Left lung (tissue), 10 donors: Measurements from ENCODE around the gene TIAM1. TPM values are rescaled to one million over a fixed set of nuclear protein-coding genes. Genes with fewer than 3 reads are reported as not detected.

Experiments used
- ATAC-seq: fragments of 200-7000 bp; cut with Tn5 transposase; one replicate; pipeline ENCODE4 v1.9.1; 2020; ENCODE audit warnings: moderate library complexity
- DNase-seq, 4 donors: peaks; one replicate each; pipeline ENCODE4 v3.0.0-alpha.2; 2013 to 2020
- H3K27ac ChIP-seq, 2 donors: fragments of 200-600 bp; sonication (generic) in 1 of 2; one replicate each; pipeline versions ENCODE4 v1.5.0 to v1.8.0; 2020 to 2021
- H3K27me3 ChIP-seq, 2 donors: fragments of 200-600 bp; sonication (generic) in 1 of 2; one replicate each; pipeline versions ENCODE4 v1.5.0 to v1.8.0; 2020 to 2021
- H3K36me3 ChIP-seq, 2 donors: fragments of 200-600 bp; sonication (generic) in 1 of 2; one replicate each; pipeline versions ENCODE4 v1.5.0 to v1.8.0; 2020 to 2021
- H3K4me1 ChIP-seq, 2 donors: fragments of 200-600 bp; one replicate each; pipeline ENCODE4 v1.8.0; 2021
- H3K4me3 ChIP-seq, 2 donors: fragments of 200-600 bp; sonication (generic) in 1 of 2; one replicate each; pipeline versions ENCODE4 v1.5.0 to v1.8.0; 2020 to 2021; ENCODE audit warnings: mild to moderate bottlenecking in 1 of 2
- H3K9me3 ChIP-seq, 2 donors: fragments of 200-600 bp; sonication (generic) in 1 of 2; one replicate each; pipeline versions ENCODE4 v1.5.0 to v1.8.0; 2020 to 2021
- CTCF ChIP-seq, 2 donors: fragments of 200-600 bp; sonication (generic) in 1 of 2; IDR thresholded peaks; one replicate each; pipeline versions ENCODE4 v1.5.0 to v1.8.0; 2021; ENCODE audit warnings: antibody characterized with exemption in 2 of 2
- intact Hi-C, 2 donors: fragments of 100-400 bp; cut with DNase I; formaldehyde crosslinking; loops; one replicate each; pipeline versions ENCODE4 v1.11.2 to v1.14.2; 2022
- polyA plus RNA-seq, 6 donors: library from polyadenylated mRNA; unstranded; fragments of 120-200 nt; gene quantifications; one replicate each; pipeline ENCODE4 v1.2.1, GENCODE V29; 2013; ENCODE audit not compliant: insufficient read length in 6 of 6
- total RNA-seq, 2 donors: library from RNA; stranded (reverse); fragmentation: NEBNext Ultra II Directional; extraction: Animal tissue kit (Norgen Biotek cat#: 25700); gene quantifications; one replicate each; pipeline ENCODE4 v1.2.1, GENCODE V29; 2021
- donor health status: DM: no; HTN: yes; CAD: no.
- donor health status: DM: no; HTN: no; CAD: no.

Gene TIAM1
- total and polyA plus RNA-seq, 8 donors = 9.7 to 65.5 (median 49.5) TPM

GRCh38 chr21:31349208-31349607, 5.1 kb upstream of the TIAM1 start:
- Histone ChIP-seq H3K4me1 (no peaks in the 10 kb centered on the region), H3K27ac (no peak overlapping the region), H3K9me3 (no peaks in the 10 kb centered on the region), H3K4me3 (no peak overlapping the region), H3K27me3 (peaks cover 0 to 20% of the 10 kb centered on the region in 2 donors), H3K36me3 (no peaks in the 10 kb centered on the region)
- no peak for TF ChIP-seq CTCF (IDR thresholded peaks at IDR 0.05)
- intact Hi-C loops = loop anchor here in 1 of 2 donors (10.0 kb wide), 1 partner anchor 226 kb away; no protein-coding TSS in a partner anchor
- DNase-seq (no peak), ATAC-seq (no peak)

DNA sequence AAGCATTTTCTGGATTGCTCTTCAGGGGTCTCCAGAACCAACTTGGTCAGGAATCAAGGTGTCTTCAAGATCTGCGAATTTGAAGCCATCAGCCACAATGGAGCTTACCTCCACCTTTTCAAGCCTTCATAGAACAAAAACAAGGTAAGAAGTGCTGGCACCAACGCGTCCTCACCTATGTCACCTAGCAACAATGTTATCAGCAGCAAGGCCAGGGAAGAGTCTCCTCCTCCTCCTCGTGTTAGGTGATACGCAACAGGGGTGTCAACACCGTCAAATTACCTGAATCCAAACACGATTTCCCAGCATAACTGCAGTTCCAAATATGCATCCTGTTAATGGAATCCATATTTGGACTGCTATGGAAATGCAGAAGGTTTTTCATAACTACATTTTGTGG, 4.1 kb upstream of the TIAM1 start:
- H3K27me3 ChIP-seq = peaks cover 9 to 31% of the 10 kb centered on the region in 2 donors
- no peak for ATAC-seq
- DNase-seq = no peak
- no peak overlapping the region for H3K4me3 ChIP-seq
- no peak overlapping the region for H3K27ac ChIP-seq
- H3K9me3 ChIP-seq = no peaks in the 10 kb centered on the region
- intact Hi-C loops = loop anchor here in 1 of 2 donors (10.0 kb wide), 1 partner anchor 227 kb away; no protein-coding TSS in a partner anchor
- no peak for TF ChIP-seq CTCF (IDR thresholded peaks at IDR 0.05)
- H3K36me3 ChIP-seq = no peaks in the 10 kb centered on the region
- H3K4me1 ChIP-seq = peaks cover 0 to 5% of the 10 kb centered on the region in 2 donors

GRCh38 chr21:31347435-31348032, 3.5 kb upstream of the TIAM1 start:
- ATAC-seq (peak; percentile 35), DNase-seq (peak in 1 of 4 donors; percentile 52)
- Histone ChIP-seq H3K36me3 (no peaks in the 10 kb centered on the region), H3K9me3 (no peaks in the 10 kb centered on the region), H3K4me1 (peaks cover 0 to 5% of the 10 kb centered on the region in 2 donors), H3K27ac (no peak overlapping the region), H3K27me3 (peaks cover 15 to 37% of the 10 kb centered on the region in 2 donors), H3K4me3 (no peak overlapping the region)
- intact Hi-C loops = loop anchor here in 1 of 2 donors (10.0 kb wide), 1 partner anchor 227 kb away; no protein-coding TSS in a partner anchor
- TF ChIP-seq CTCF (IDR thresholded peaks at IDR 0.05) = peak; percentile 14 to 32

DNA sequence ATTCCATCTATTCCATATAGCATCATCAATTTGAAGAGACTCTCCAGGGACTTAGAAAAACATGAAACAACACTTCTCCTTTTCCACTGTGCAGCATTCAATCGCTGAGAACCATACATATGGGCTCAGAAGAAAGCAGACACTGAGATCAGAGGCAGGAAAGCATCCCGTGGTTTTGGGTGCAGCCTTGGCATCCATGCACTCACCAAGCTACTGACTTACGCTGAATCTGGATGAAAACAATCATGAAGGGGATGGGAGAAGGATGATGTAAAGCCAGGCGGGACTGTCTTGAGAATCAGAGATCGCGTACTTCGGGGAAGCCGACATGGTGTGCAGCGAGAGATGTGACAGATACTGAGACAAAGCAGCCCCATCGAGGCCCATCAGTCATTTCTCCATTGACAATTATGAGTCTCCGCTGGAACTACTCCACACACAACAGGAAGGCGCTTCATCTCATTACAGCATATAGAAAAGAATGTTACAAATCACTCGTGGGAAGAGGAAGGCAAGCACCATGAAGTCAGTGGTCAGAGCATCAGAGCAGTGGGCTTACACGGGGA, 2.3 kb upstream of the TIAM1 start:
- peaks cover 20 to 49% of the 10 kb centered on the region in 2 donors for H3K27me3 ChIP-seq
- intact Hi-C loops = loop anchor here in 1 of 2 donors (10.0 kb wide), 1 partner anchor 228 kb away; no protein-coding TSS in a partner anchor
- DNase-seq (no peak), ATAC-seq (no peak)
- H3K36me3 ChIP-seq = no peaks in the 10 kb centered on the region
- TF ChIP-seq CTCF (IDR thresholded peaks at IDR 0.05) = no peak
- H3K27ac ChIP-seq = no peak overlapping the region
- no peaks in the 10 kb centered on the region for H3K9me3 ChIP-seq
- H3K4me1 ChIP-seq = peaks cover 0 to 5% of the 10 kb centered on the region in 2 donors
- H3K4me3 ChIP-seq = no peak overlapping the region

- intact Hi-C loops = loop anchor here in 1 of 2 donors (10.0 kb wide), 1 partner anchor 230 kb away; no protein-coding TSS in a partner anchor
- no peaks in the 10 kb centered on the region for H3K36me3 ChIP-seq
These were observed 1.1 kb upstream of the TIAM1 start for GRCh38 chr21:31345136-31345535.

More at GRCh38 chr21:31345136-31345535, 1.1 kb upstream of the TIAM1 start:
- Histone ChIP-seq H3K27ac (no peak overlapping the region), H3K27me3 (peaks cover 22 to 53% of the 10 kb centered on the region in 2 donors), H3K4me1 (peaks cover 0 to 5% of the 10 kb centered on the region in 2 donors), H3K9me3 (no peaks in the 10 kb centered on the region), H3K4me3 (no peak overlapping the region)
- TF ChIP-seq CTCF (IDR thresholded peaks at IDR 0.05) = no peak
- no peak for ATAC-seq
- no peak for DNase-seq
